HCT116 (cell line): ENCODE results near the gene SPOP. TPM values are rescaled to one million over a fixed set of nuclear protein-coding genes. Genes with fewer than 3 reads are reported as not detected.

Experiments
- ATAC-seq: fragments of 200-7000 bp; cut with Tn5 transposase; 2 replicates; pipeline ENCODE4 v1.9.1; 2020; ENCODE audit warnings: mild to moderate bottlenecking, moderate library complexity
- BruUV-seq: library from RNA; stranded (reverse); fragments of 400-500 nt; replicated peaks from 2 replicates; lab custom pipeline; 2021; lab: Mats Ljungman, UMichigan
- CTCF ChIA-PET: fragments of 300-600 bp; sonication (Branson Sonifier 250); formaldehyde crosslinking; loops from one replicate; lab custom pipeline; 2021; ENCODE audit warnings: antibody characterized with exemption; lab: Charles Lee
- POLR2A ChIA-PET: fragments of 300-600, 350-600 bp; sonication (Branson Sonifier 250); formaldehyde crosslinking; loops from one replicate; lab custom pipeline; 2021; ENCODE audit warnings: antibody characterized with exemption; lab: Charles Lee
- RAD21 ChIA-PET, 2 experiments: fragments of 300-600 bp; sonication (Branson Sonifier 250); formaldehyde crosslinking; loops; one replicate each; lab custom pipeline; 2023; ENCODE audit warnings: low total read pairs in 2 of 2; ENCODE audit not compliant: uncharacterized antibody in 2 of 2, unreplicated experiment in 2 of 2, low non-redundant PET in 1 of 2; lab: Charles Lee
- DNase-seq: peaks from one replicate; pipeline ENCODE4 v3.0.0-alpha.2; 2010; ENCODE audit warnings: low read depth, low spot score
- H2AFZ ChIP-seq: fragments of 200-600 bp; shearing (Covaris generic), sonication (generic); 2 replicates; pipeline ENCODE4 v1.6.1; 2017; ENCODE audit warnings: low read depth, mixed run types, mixed read lengths, antibody characterized with exemption, low read length; ENCODE audit not compliant: poor library complexity, severe bottlenecking
- H3K27ac ChIP-seq: 2 replicates; pipeline ENCODE4 v1.5.1; 2012; ENCODE audit warnings: low read depth, low read length
- H3K27me3 ChIP-seq: fragments of 200-600 bp; sonication (generic); 2 replicates; pipeline ENCODE4 v1.6.1; 2016; ENCODE audit warnings: mixed run types, low read length, mixed read lengths; ENCODE audit not compliant: insufficient read depth
- H3K36me3 ChIP-seq, 2 experiments: fragments of 200-500 bp in 1 of 2; fragments of 200-600 bp in 1 of 2; sonication (Bioruptor generic) in 1 of 2; sonication (generic) in 1 of 2; 2 replicates each; pipeline versions ENCODE4 v1.5.1 to v1.6.1; 2014 to 2016; ENCODE audit warnings: low read length in 2 of 2, inconsistent platforms in 1 of 2, mixed read lengths in 1 of 2, mixed run types in 1 of 2; ENCODE audit not compliant: insufficient read depth in 2 of 2, control insufficient read depth in 1 of 2
- H3K4me1 ChIP-seq, 2 experiments: fragments of 200-600 bp in 1 of 2; sonication (generic) in 1 of 2; 2 replicates each; pipeline versions ENCODE4 v1.5.1 to v1.6.1; 2012 to 2017; ENCODE audit warnings: low read length in 2 of 2, inconsistent platforms in 1 of 2, mild to moderate bottlenecking in 1 of 2, mixed read lengths in 1 of 2, mixed run types in 1 of 2, moderate library complexity in 1 of 2; ENCODE audit not compliant: insufficient read depth in 2 of 2, control insufficient read depth in 1 of 2
- H3K4me2 ChIP-seq: fragments of 200-600 bp; sonication (generic); 2 replicates; pipeline ENCODE4 v1.6.1; 2017; ENCODE audit warnings: mixed run types, low read length, mixed read lengths
- H3K4me3 ChIP-seq, 2 experiments: fragments of 200-600 bp in 1 of 2; sonication (generic) in 1 of 2; replicated peaks in 1 of 2; 2 replicates each; pipeline ENCODE4 v1.5.1; 2011 to 2016; ENCODE audit warnings: low read length in 2 of 2, control low read depth in 1 of 2, low read depth in 1 of 2, mild to moderate bottlenecking in 1 of 2, mixed read lengths in 1 of 2, mixed run types in 1 of 2
- H3K79me2 ChIP-seq: fragments of 200-600 bp; sonication (generic); 2 replicates; pipeline ENCODE4 v1.6.1; 2017; ENCODE audit warnings: mild to moderate bottlenecking, mixed run types, low read length, moderate library complexity, mixed read lengths; ENCODE audit not compliant: insufficient read depth
- H3K9ac ChIP-seq: fragments of 200-600 bp; sonication (generic); 2 replicates; pipeline ENCODE4 v1.6.1; 2016; ENCODE audit warnings: low read length, mixed read lengths
- H3K9me2 ChIP-seq: fragments of 200-600 bp; sonication (generic), shearing (Covaris generic); 2 replicates; pipeline ENCODE4 v1.6.1; 2017; ENCODE audit warnings: mixed run types, mild to moderate bottlenecking, moderate library complexity; ENCODE audit not compliant: insufficient read depth
- H3K9me3 ChIP-seq, 2 experiments: fragments of 200-500 bp in 1 of 2; fragments of 200-600 bp in 1 of 2; sonication (Bioruptor generic) in 1 of 2; sonication (generic) in 1 of 2; 2 replicates each; pipeline ENCODE4 v1.6.1; 2014 to 2017; ENCODE audit warnings: low read length in 2 of 2, mixed read lengths in 2 of 2, inconsistent platforms in 1 of 2, low read depth in 1 of 2, mild to moderate bottlenecking in 1 of 2, mixed run types in 1 of 2, moderate library complexity in 1 of 2; ENCODE audit not compliant: control insufficient read depth in 1 of 2, insufficient read depth in 1 of 2
- H4K20me1 ChIP-seq: fragments of 200-600 bp; sonication (generic), shearing (Covaris generic); 2 replicates; pipeline ENCODE4 v1.6.1; 2017; ENCODE audit warnings: mixed run types, mild to moderate bottlenecking, moderate library complexity; ENCODE audit not compliant: insufficient read depth
- CBX3 ChIP-seq: IDR thresholded peaks from 2 replicates; pipeline ENCODE4 v1.6.1; 2012; ENCODE audit warnings: low read depth
- CEBPB ChIP-seq: IDR thresholded peaks from 2 replicates; pipeline ENCODE4 v1.6.1; 2012; ENCODE audit warnings: low read depth
- ELF1 ChIP-seq: IDR thresholded peaks from 2 replicates; pipeline ENCODE4 v1.6.1; 2012; ENCODE audit warnings: low read depth, borderline replicate concordance
- JUND ChIP-seq: IDR thresholded peaks from 2 replicates; pipeline ENCODE4 v1.6.1; 2012
- MAX ChIP-seq: IDR thresholded peaks from 2 replicates; pipeline ENCODE4 v1.6.1; 2012
- POLR2A ChIP-seq: IDR thresholded peaks from 2 replicates; pipeline ENCODE4 v1.7.0; 2011; ENCODE audit warnings: borderline replicate concordance; ENCODE audit not compliant: insufficient read depth, insufficient read length; ENCODE audit errors: extremely low read depth
- POLR2AphosphoS5 ChIP-seq: IDR thresholded peaks from 2 replicates; pipeline ENCODE4 v1.6.1; 2011; ENCODE audit warnings: mild to moderate bottlenecking, low read depth, low read length, moderate library complexity
- RAD21 ChIP-seq: IDR thresholded peaks from 2 replicates; pipeline ENCODE4 v1.6.1; 2012; ENCODE audit warnings: low read depth, mild to moderate bottlenecking
- SIN3A ChIP-seq: IDR thresholded peaks from 2 replicates; pipeline ENCODE4 v1.6.1; 2012; ENCODE audit warnings: low read depth
- YY1 ChIP-seq: IDR thresholded peaks from 2 replicates; pipeline ENCODE4 v1.6.1; 2011; ENCODE audit warnings: low read length, low read depth, moderate library complexity, mild to moderate bottlenecking; ENCODE audit not compliant: insufficient replicate concordance; ENCODE audit errors: extremely low read depth
- ZBTB33 ChIP-seq: IDR thresholded peaks from 2 replicates; pipeline ENCODE4 v1.6.1; 2011; ENCODE audit warnings: mild to moderate bottlenecking, low read length, moderate library complexity; ENCODE audit not compliant: insufficient replicate concordance; ENCODE audit errors: extremely low read depth
- ZFX ChIP-seq: fragments of 450-650 bp; IDR thresholded peaks from 2 replicates; pipeline ENCODE4 v1.6.1; 2017
- ZNF274 ChIP-seq: fragments of 200-500 bp; sonication (Bioruptor generic); IDR thresholded peaks from 2 replicates; pipeline ENCODE4 v1.6.1; 2014; ENCODE audit warnings: mild to moderate bottlenecking, low read depth, low read length, inconsistent platforms
- intact Hi-C: fragments of 100-400 bp; cut with micrococcal nuclease; formaldehyde crosslinking; loops from 2 replicates; pipeline ENCODE4 v1.10.0; 2022
- total RNA-seq: library from RNA; stranded (reverse); gene quantifications from one replicate; pipeline ENCODE4 v1.2.1, GENCODE V29; 2021; ENCODE audit not compliant: unreplicated experiment
- TF ChIP-seq, protein P1 (sequence below), 3 experiments: fragments of 200-600 bp in 1 of 3; sonication (generic) in 1 of 3; IDR thresholded peaks in 2 of 3; conservative IDR thresholded peaks in 1 of 3; 2 replicates each; pipeline ENCODE4 v1.5.1; 2012 to 2017; ENCODE audit warnings: low read depth in 2 of 3, low read length in 2 of 3, antibody characterized with exemption in 1 of 3, borderline replicate concordance in 1 of 3, control low read depth in 1 of 3, mild to moderate bottlenecking in 1 of 3, mixed read lengths in 1 of 3, mixed run types in 1 of 3, moderate library complexity in 1 of 3; ENCODE audit not compliant: insufficient read depth in 1 of 3
- TF ChIP-seq, protein P2 (sequence below): IDR thresholded peaks from 2 replicates; pipeline ENCODE4 v1.6.1; 2012; ENCODE audit warnings: low read depth

Gene SPOP
- total RNA-seq, 1 experiment from 2014 or later, result 85.1 TPM

DNA sequence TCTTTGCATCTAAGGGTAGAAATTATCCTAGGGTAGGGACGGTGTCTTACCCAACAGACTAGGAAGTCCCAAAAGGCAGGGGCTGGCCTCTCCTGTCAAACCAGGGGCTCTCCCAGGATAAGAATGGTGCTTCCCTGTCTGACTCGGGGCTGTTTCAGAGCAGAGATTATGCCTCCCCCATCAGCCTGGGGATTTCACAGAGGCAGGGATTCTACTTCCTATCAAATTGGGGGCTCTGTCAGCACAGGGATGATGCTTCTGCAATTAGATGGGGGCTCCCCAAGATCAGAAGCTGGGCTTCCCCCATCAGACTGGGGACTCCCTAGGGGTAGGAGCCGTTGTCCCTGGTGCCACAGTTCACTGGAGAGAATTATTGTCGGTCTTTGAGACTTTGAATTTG lies 99.9 kb downstream of the SPOP start:
- intact Hi-C loops, result no loop called here
- Histone ChIP-seq H3K4me1 (peaks cover 0 to 15% of the 10 kb centered on the region in 2 experiments; a peak in 2 of 4 replicates), H3K9ac (no peak overlapping the region), H3K4me3 (no peak overlapping the region), H3K9me2 (no peaks in the 10 kb centered on the region), H3K36me3 (no peaks in the 10 kb centered on the region), H3K27ac (no peak overlapping the region), H3K9me3 (no peaks in the 10 kb centered on the region), H3K79me2 (no peaks in the 10 kb centered on the region), H3K27me3 (peaks cover 7% of the 10 kb centered on the region; the same call in 1 of the 2 replicates), H2AFZ (no peak overlapping the region), H3K4me2 (no peak overlapping the region), H4K20me1 (no peaks in the 10 kb centered on the region)
- DNase-seq (no peak), ATAC-seq (no peak)
- ChIA-PET CTCF (no interaction called here), RAD21 (no interaction called here), POLR2A (no interaction called here)
- BruUV-seq, result no TSS peak
- TF ChIP-seq ZNF274 (no peak), ZFX (no peak), RAD21 (no peak), SIN3A (no peak), POLR2AphosphoS5 (no peak), ELF1 (no peak), CBX3 (no peak), POLR2A (no peak), JUND (no peak), ZBTB33 (no peak), YY1 (no peak), MAX (no peak), CEBPB (no peak)
- TF ChIP-seq, protein P1, sequence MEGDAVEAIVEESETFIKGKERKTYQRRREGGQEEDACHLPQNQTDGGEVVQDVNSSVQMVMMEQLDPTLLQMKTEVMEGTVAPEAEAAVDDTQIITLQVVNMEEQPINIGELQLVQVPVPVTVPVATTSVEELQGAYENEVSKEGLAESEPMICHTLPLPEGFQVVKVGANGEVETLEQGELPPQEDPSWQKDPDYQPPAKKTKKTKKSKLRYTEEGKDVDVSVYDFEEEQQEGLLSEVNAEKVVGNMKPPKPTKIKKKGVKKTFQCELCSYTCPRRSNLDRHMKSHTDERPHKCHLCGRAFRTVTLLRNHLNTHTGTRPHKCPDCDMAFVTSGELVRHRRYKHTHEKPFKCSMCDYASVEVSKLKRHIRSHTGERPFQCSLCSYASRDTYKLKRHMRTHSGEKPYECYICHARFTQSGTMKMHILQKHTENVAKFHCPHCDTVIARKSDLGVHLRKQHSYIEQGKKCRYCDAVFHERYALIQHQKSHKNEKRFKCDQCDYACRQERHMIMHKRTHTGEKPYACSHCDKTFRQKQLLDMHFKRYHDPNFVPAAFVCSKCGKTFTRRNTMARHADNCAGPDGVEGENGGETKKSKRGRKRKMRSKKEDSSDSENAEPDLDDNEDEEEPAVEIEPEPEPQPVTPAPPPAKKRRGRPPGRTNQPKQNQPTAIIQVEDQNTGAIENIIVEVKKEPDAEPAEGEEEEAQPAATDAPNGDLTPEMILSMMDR (IDR thresholded peaks at IDR 0.05 in 2 of 3, conservative IDR thresholded peaks at IDR 0.05 in 1 of 3; ENCODE audit: borderline replicate concordance in 1 of 3, insufficient read depth in 1 of 3, low read depth in 2 of 3, low read length in 2 of 3), result no peak
- TF ChIP-seq, protein P2, sequence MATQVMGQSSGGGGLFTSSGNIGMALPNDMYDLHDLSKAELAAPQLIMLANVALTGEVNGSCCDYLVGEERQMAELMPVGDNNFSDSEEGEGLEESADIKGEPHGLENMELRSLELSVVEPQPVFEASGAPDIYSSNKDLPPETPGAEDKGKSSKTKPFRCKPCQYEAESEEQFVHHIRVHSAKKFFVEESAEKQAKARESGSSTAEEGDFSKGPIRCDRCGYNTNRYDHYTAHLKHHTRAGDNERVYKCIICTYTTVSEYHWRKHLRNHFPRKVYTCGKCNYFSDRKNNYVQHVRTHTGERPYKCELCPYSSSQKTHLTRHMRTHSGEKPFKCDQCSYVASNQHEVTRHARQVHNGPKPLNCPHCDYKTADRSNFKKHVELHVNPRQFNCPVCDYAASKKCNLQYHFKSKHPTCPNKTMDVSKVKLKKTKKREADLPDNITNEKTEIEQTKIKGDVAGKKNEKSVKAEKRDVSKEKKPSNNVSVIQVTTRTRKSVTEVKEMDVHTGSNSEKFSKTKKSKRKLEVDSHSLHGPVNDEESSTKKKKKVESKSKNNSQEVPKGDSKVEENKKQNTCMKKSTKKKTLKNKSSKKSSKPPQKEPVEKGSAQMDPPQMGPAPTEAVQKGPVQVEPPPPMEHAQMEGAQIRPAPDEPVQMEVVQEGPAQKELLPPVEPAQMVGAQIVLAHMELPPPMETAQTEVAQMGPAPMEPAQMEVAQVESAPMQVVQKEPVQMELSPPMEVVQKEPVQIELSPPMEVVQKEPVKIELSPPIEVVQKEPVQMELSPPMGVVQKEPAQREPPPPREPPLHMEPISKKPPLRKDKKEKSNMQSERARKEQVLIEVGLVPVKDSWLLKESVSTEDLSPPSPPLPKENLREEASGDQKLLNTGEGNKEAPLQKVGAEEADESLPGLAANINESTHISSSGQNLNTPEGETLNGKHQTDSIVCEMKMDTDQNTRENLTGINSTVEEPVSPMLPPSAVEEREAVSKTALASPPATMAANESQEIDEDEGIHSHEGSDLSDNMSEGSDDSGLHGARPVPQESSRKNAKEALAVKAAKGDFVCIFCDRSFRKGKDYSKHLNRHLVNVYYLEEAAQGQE, result no peak
